HepG2 (cell line): ENCODE measurements around the gene ZNF37A. TPM values are rescaled to one million over a fixed set of nuclear protein-coding genes. Genes with fewer than 3 reads are reported as not detected.

Source experiments
- ATAC-seq: fragments of 200-7000 bp; cut with Tn5 transposase; 3 replicates; pipeline ENCODE4 v1.9.1; 2020; ENCODE audit warnings: mild to moderate bottlenecking, moderate library complexity
- BruUV-seq: library from RNA; stranded (reverse); fragments of 400-500 nt; replicated peaks from 2 replicates; lab custom pipeline; 2021; lab: Mats Ljungman, UMichigan
- CTCF ChIA-PET: fragments of 300-600 bp; formaldehyde crosslinking; extraction: SDS; loops from one replicate; lab custom pipeline; 2021; ENCODE audit warnings: low total read pairs, inconsistent platforms, low intra/inter-chr PET ratio; lab: Yijun Ruan, JAX
- POLR2A ChIA-PET: fragments of 350-600 bp; sonication (Branson Sonifier 250); formaldehyde crosslinking; loops from one replicate; lab custom pipeline; 2020; ENCODE audit warnings: antibody characterized with exemption, inconsistent platforms; lab: Yijun Ruan, JAX
- DNase-seq: peaks from one replicate; pipeline ENCODE4 v3.0.0-alpha.2; 2015; ENCODE audit warnings: low spot score
- FAIRE-seq: peaks from 3 replicates; lab custom pipeline; 2011; peaks lifted over from hg19 to GRCh38; lab: Jason Lieb, UNC
- H2AFZ ChIP-seq: one replicate; pipeline ENCODE4 v1.6.1; 2011; ENCODE audit warnings: low read length, inconsistent platforms
- H3K27ac ChIP-seq: fragments of 300-600 bp; 3 replicates; pipeline ENCODE4 v1.8.0; 2011; ENCODE audit warnings: mixed run types, mild to moderate bottlenecking, mixed read lengths, low read length, inconsistent platforms; ENCODE audit not compliant: insufficient read depth; ENCODE audit errors: extremely low read length
- H3K27me3 ChIP-seq, 2 experiments: fragments of 200-600 bp in 1 of 2; 2 replicates in 1 of 2; 3 replicates in 1 of 2; pipeline versions ENCODE4 v1.6.0 to v1.8.0; 2011; ENCODE audit warnings: low read length in 2 of 2, mild to moderate bottlenecking in 2 of 2, moderate library complexity in 2 of 2, inconsistent platforms in 1 of 2; ENCODE audit not compliant: insufficient read depth in 2 of 2, control insufficient read depth in 1 of 2
- H3K36me3 ChIP-seq, 2 experiments: fragments of 200-600 bp in 1 of 2; replicated peaks in 1 of 2; 2 replicates in 1 of 2; 3 replicates in 1 of 2; pipeline versions ENCODE4 v1.5.1 to v1.8.0; 2011; ENCODE audit warnings: low read length in 2 of 2, inconsistent platforms in 1 of 2; ENCODE audit not compliant: insufficient read depth in 2 of 2, control insufficient read depth in 1 of 2
- H3K4me1 ChIP-seq: 2 replicates; pipeline ENCODE4 v1.5.1; 2012; ENCODE audit warnings: low read length, inconsistent platforms; ENCODE audit not compliant: insufficient read depth
- H3K4me2 ChIP-seq: 2 replicates; pipeline ENCODE4 v1.6.0; 2011; ENCODE audit warnings: low read depth, low read length, inconsistent platforms
- H3K4me3 ChIP-seq, 3 experiments: fragments of 200-600 bp in 1 of 3; sonication (generic), shearing (Covaris generic) in 1 of 3; replicated peaks in 1 of 3; 2 replicates each; pipeline ENCODE4 v1.5.1; 2011 to 2016; ENCODE audit warnings: low read length in 3 of 3, inconsistent platforms in 2 of 3, low read depth in 2 of 3, mild to moderate bottlenecking in 2 of 3, control low read depth in 1 of 3, mixed read lengths in 1 of 3; ENCODE audit not compliant: insufficient read depth in 1 of 3
- H3K79me2 ChIP-seq: one replicate; pipeline ENCODE4 v1.6.1; 2011; ENCODE audit warnings: low read length, inconsistent platforms; ENCODE audit not compliant: insufficient read depth
- H3K9ac ChIP-seq: 2 replicates; pipeline ENCODE4 v1.6.0; 2011; ENCODE audit warnings: mild to moderate bottlenecking, low read depth, low read length, inconsistent platforms; ENCODE audit not compliant: insufficient read depth
- H3K9me3 ChIP-seq: 2 replicates; pipeline ENCODE4 v1.5.1; 2012; ENCODE audit warnings: mild to moderate bottlenecking, low read length
- H4K20me1 ChIP-seq: 2 replicates; pipeline ENCODE4 v1.6.0; 2011; ENCODE audit warnings: inconsistent platforms, mild to moderate bottlenecking, low read length, moderate library complexity; ENCODE audit not compliant: insufficient read depth
- ATF7-NPFF ChIP-seq: sonication (generic); formaldehyde crosslinking; IDR thresholded peaks from 2 replicates; pipeline ENCODE4 v1.8.1; 2023; ENCODE audit warnings: mild to moderate bottlenecking, low read depth, missing genetic modification reagents, moderate library complexity
- PHF20 ChIP-seq: sonication (generic); formaldehyde crosslinking; IDR thresholded peaks from 2 replicates; pipeline ENCODE4 v1.5.0; 2020; ENCODE audit warnings: mild to moderate bottlenecking, missing genetic modification reagents
- YEATS2 ChIP-seq: sonication (generic); formaldehyde crosslinking; IDR thresholded peaks from 2 replicates; pipeline ENCODE4 v1.4.0; 2020; ENCODE audit warnings: missing genetic modification reagents, borderline replicate concordance
- ZBTB26 ChIP-seq: IDR thresholded peaks from 2 replicates; pipeline ENCODE4 v1.6.1; 2016; ENCODE audit warnings: missing compliant biosample characterization, missing genetic modification reagents, borderline replicate concordance
- ZKSCAN8 ChIP-seq: IDR thresholded peaks from 2 replicates; pipeline ENCODE4 v1.6.1; 2016; ENCODE audit warnings: borderline replicate concordance, missing genetic modification reagents, missing compliant biosample characterization
- ZNF572 ChIP-seq: sonication (generic); formaldehyde crosslinking; IDR thresholded peaks from 2 replicates; pipeline ENCODE4 v1.5.1; 2020; ENCODE audit warnings: mild to moderate bottlenecking, missing genetic modification reagents
- WGBS: methylation state at CpG from one replicate; pipeline ENCODE4 v1.1.6; 2017; ENCODE audit warnings: low lambda C conversion rate; 5-methylcytosine and 5-hydroxymethylcytosine counted together
- in situ Hi-C: cut with HindIII; loops from 2 replicates; pipeline ENCODE4 v1.10.0; 2017; ENCODE audit warnings: low pct_unique_long_range_greater_than_20kb; ENCODE audit not compliant: extremely low pct_ligation_motif_present
- intact Hi-C: fragments of 100-400 bp; cut with micrococcal nuclease; formaldehyde crosslinking; loops from one replicate; pipeline ENCODE4 v1.10.0; 2022; ENCODE audit not compliant: unreplicated experiment
- polyA plus RNA-seq, 8 experiments: library from polyadenylated mRNA; depleted of rRNA in 3 of 8; stranded (reverse) in 7 of 8; unstranded in 1 of 8; fragments of >200 nt; fragmentation: Illumina TruSeq in 4 of 8; extraction: Trizol in 4 of 8; gene quantifications; 2 replicates each; pipeline versions ENCODE4 v1.2.1 to v1.2.3, GENCODE V29; 2011 to 2016; ENCODE audit warnings: low read depth in 4 of 8, missing spikeins in 1 of 8, mixed read lengths in 1 of 8; ENCODE audit not compliant: insufficient read depth in 1 of 8
- total RNA-seq, 5 experiments: library from RNA; depleted of rRNA; stranded (reverse); fragments of >200 nt; fragmentation: Illumina TruSeq; extraction: Trizol; gene quantifications; 2 replicates each; pipeline ENCODE4 v1.2.3, GENCODE V29; 2016; ENCODE audit warnings: low read depth in 1 of 5
- TF ChIP-seq, protein P1 (sequence below), 2 experiments: fragments of 450-650 bp in 1 of 2; sonication (generic) in 1 of 2; formaldehyde crosslinking in 1 of 2; IDR thresholded peaks; 2 replicates each; pipeline versions ENCODE4 v1.6.1 to v1.8.0; 2016 to 2022; ENCODE audit warnings: antibody characterized with exemption in 1 of 2, mild to moderate bottlenecking in 1 of 2, missing genetic modification reagents in 1 of 2

ZNF37A gene
- total and polyA plus RNA-seq, 2 of the 13 experiments (the other 11 are each of a cell fraction or from before 2014, with no cell fraction given), result 8.0 to 12.6 TPM

DNA sequence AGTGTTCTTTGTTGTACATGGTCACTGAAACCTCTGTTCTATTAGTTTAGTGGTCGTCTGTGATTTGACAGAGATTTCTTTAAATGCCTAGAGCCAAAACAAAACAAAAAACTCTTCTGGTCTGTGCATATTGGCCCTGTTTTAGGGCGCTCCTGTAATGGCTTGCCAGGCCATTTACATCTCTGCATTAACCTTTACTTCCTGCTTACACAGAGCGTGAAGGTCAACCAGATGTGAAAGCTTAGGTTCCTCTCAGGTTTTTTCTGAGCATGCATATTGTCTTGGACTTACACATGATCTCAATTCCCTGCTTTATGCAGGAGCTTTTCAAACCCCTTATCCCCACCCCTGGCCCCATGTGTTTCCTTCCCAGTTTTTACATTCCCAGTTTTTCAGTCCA lies 9.6 kb downstream of the ZNF37A start:
- Histone ChIP-seq H2AFZ (no peak overlapping the region), H3K36me3 (peaks cover 7 to 25% of the 10 kb centered on the region in 2 experiments), H3K4me2 (no peak overlapping the region), H3K27ac (no peak overlapping the region), H3K4me1 (no peaks in the 10 kb centered on the region), H3K4me3 (no peak overlapping the region), H3K79me2 (peaks cover 3% of the 10 kb centered on the region), H3K9me3 (peaks cover 8% of the 10 kb centered on the region; the same call in 1 of the 2 replicates), H4K20me1 (no peaks in the 10 kb centered on the region), H3K27me3 (no peaks in the 10 kb centered on the region), H3K9ac (no peak overlapping the region)
- ATAC-seq (no peak), DNase-seq (no peak), FAIRE-seq (no peak)
- intact Hi-C loops (no loop called here), in situ Hi-C loops (no loop called here)
- CTCF ChIA-PET, result no interaction called here
- WGBS, result 97% methylated on average over 3 of the region's 3 CpGs
- BruUV-seq, result no TSS peak
- TF ChIP-seq ATF7-NPFF, result no peak
- TF ChIP-seq ZNF572, result no peak
- no peak for TF ChIP-seq YEATS2 (CRISPR knock-in tag)
- TF ChIP-seq, protein P1, sequence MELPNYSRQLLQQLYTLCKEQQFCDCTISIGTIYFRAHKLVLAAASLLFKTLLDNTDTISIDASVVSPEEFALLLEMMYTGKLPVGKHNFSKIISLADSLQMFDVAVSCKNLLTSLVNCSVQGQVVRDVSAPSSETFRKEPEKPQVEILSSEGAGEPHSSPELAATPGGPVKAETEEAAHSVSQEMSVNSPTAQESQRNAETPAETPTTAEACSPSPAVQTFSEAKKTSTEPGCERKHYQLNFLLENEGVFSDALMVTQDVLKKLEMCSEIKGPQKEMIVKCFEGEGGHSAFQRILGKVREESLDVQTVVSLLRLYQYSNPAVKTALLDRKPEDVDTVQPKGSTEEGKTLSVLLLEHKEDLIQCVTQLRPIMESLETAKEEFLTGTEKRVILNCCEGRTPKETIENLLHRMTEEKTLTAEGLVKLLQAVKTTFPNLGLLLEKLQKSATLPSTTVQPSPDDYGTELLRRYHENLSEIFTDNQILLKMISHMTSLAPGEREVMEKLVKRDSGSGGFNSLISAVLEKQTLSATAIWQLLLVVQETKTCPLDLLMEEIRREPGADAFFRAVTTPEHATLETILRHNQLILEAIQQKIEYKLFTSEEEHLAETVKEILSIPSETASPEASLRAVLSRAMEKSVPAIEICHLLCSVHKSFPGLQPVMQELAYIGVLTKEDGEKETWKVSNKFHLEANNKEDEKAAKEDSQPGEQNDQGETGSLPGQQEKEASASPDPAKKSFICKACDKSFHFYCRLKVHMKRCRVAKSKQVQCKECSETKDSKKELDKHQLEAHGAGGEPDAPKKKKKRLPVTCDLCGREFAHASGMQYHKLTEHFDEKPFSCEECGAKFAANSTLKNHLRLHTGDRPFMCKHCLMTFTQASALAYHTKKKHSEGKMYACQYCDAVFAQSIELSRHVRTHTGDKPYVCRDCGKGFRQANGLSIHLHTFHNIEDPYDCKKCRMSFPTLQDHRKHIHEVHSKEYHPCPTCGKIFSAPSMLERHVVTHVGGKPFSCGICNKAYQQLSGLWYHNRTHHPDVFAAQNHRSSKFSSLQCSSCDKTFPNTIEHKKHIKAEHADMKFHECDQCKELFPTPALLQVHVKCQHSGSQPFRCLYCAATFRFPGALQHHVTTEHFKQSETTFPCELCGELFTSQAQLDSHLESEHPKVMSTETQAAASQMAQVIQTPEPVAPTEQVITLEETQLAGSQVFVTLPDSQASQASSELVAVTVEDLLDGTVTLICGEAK (IDR thresholded peaks at IDR 0.05), result no peak
- TF ChIP-seq, protein P1 (CRISPR knock-in tag; IDR thresholded peaks at IDR 0.05), result no peak
- no peak for TF ChIP-seq ZKSCAN8 (CRISPR knock-in tag)
- no peak for TF ChIP-seq PHF20 (CRISPR knock-in tag)
- no peak for TF ChIP-seq ZBTB26
- POLR2A ChIA-PET, result no interaction called here
